Activated T-helper 17 cell treated with anti-CD3 and anti-CD28 coated beads, Interleukin-2, amount 50 U/mL, for 72 hours (primary cell): ENCODE data around the gene MAP4K1. TPM values are rescaled to one million over a fixed set of nuclear protein-coding genes. Genes with fewer than 3 reads are reported as not detected.

ENCODE experiments used
- ATAC-seq: fragments of 150-1000 bp; cut with Tn5 transposase; replicated peaks from 2 replicates; pipeline ENCODE4 v1.10.0; 2021; ENCODE audit warnings: mild to moderate bottlenecking, moderate library complexity
- H3K27ac Mint-ChIP-seq: one replicate; pipeline ENCODE4 v1.8.0; 2022; ENCODE audit warnings: mixed read lengths
- H3K27me3 Mint-ChIP-seq: one replicate; pipeline ENCODE4 v1.8.0; 2022; ENCODE audit warnings: mixed read lengths
- H3K36me3 Mint-ChIP-seq: one replicate; pipeline ENCODE4 v1.8.0; 2022; ENCODE audit warnings: low read depth, mild to moderate bottlenecking, mixed read lengths
- H3K4me1 Mint-ChIP-seq: one replicate; pipeline ENCODE4 v1.8.0; 2022; ENCODE audit warnings: mixed read lengths
- H3K4me3 Mint-ChIP-seq: one replicate; pipeline ENCODE4 v1.8.0; 2022; ENCODE audit warnings: mild to moderate bottlenecking, mixed read lengths
- H3K9me3 Mint-ChIP-seq: one replicate; pipeline ENCODE4 v1.8.0; 2022; ENCODE audit warnings: mixed read lengths
- total RNA-seq, 2 donors: library from RNA; stranded (reverse); gene quantifications; one replicate each; pipeline ENCODE4 v1.2.3, GENCODE V29; 2022

MAP4K1 gene
- total RNA-seq, 2 donors from 2014 or later: 310 to 354 TPM

DNA sequence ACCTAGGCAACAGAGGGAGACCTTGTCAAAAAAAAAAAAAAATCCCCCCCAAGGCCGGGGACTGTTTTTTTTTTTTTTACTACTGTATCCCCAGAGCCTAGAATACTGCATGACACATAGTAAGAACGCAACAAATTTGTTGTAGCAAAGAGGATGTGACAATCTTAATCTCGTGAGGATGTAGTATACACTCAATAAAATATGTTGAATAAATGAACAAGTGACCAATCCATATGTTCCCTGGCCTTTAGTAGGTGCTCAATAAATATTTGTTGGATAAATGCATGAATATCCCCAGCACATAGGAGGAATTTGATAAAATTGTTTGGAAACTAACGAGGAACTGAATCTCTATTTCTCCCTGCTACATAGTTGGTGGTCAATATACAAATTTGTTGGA is 75.7 kb downstream of the MAP4K1 start:
- H3K27ac Mint-ChIP-seq: no peak overlapping the region
- peaks cover 7% of the 10 kb centered on the region for H3K36me3 Mint-ChIP-seq
- no peaks in the 10 kb centered on the region for H3K27me3 Mint-ChIP-seq
- H3K9me3 Mint-ChIP-seq: no peaks in the 10 kb centered on the region
- peaks cover 25% of the 10 kb centered on the region for H3K4me1 Mint-ChIP-seq
- no peak for ATAC-seq
- H3K4me3 Mint-ChIP-seq: no peak overlapping the region

DNA sequence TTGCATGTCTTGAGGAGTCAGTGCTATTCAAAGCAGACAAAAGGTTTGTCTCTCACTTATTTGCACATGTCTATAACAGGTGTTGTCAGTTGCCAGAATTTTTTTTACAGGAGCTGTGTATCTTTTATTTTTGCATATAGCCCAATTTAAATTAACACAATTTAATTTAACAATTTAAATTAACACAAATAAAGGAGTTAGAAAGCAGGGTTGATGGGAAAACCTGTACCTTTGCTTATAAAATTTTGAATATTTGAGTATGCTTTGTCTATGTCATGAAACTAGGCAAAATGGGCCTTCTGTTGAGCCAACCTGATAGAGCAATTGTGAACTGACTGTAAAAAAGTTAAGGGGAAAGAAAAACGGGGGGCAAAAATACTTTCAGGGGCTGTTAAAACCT is 78.0 kb downstream of the MAP4K1 start:
- peaks cover 14% of the 10 kb centered on the region for H3K36me3 Mint-ChIP-seq
- ATAC-seq: no peak
- peaks cover 4% of the 10 kb centered on the region for H3K9me3 Mint-ChIP-seq
- peaks cover 33% of the 10 kb centered on the region for H3K4me1 Mint-ChIP-seq
- peak overlapping the region; percentile 76 for H3K4me3 Mint-ChIP-seq
- H3K27ac Mint-ChIP-seq: peak overlapping the region; percentile 85
- no peaks in the 10 kb centered on the region for H3K27me3 Mint-ChIP-seq

- H3K36me3 Mint-ChIP-seq: peaks cover 19% of the 10 kb centered on the region
- peak overlapping the region; percentile 85 for H3K27ac Mint-ChIP-seq
- peaks cover 25% of the 10 kb centered on the region for H3K4me1 Mint-ChIP-seq
- peaks cover 4% of the 10 kb centered on the region for H3K9me3 Mint-ChIP-seq
- H3K27me3 Mint-ChIP-seq: no peaks in the 10 kb centered on the region
- H3K4me3 Mint-ChIP-seq: peak overlapping the region; percentile 76
- peak; percentile 95 for ATAC-seq
Measured at GRCh38 chr19:38538793-38539528, 78.8 kb downstream of the MAP4K1 start.

GRCh38 chr19:38538386-38538785 is 79.4 kb downstream of the MAP4K1 start:
- H3K4me3 Mint-ChIP-seq: peak overlapping the region; percentile 76
- H3K4me1 Mint-ChIP-seq: peaks cover 23% of the 10 kb centered on the region
- H3K36me3 Mint-ChIP-seq: peaks cover 19% of the 10 kb centered on the region
- ATAC-seq: no peak
- H3K27ac Mint-ChIP-seq: peak overlapping the region; percentile 85
- H3K27me3 Mint-ChIP-seq: no peaks in the 10 kb centered on the region
- H3K9me3 Mint-ChIP-seq: peaks cover 4% of the 10 kb centered on the region

Other genes with a start within 250 kb of the MAP4K1 start
- gene PSMD8, start 243.4 kb downstream of the MAP4K1 start, total RNA-seq: 100 to 1,000 TPM; 166 to 242 TPM
- under 1 TPM in 1 of 2 donors, not detected in 1; 0.95 TPM for gene GGN, start 229.9 kb downstream of the MAP4K1 start, total RNA-seq
- gene SPRED3, start 229.3 kb downstream of the MAP4K1 start, total RNA-seq: 10 to 100 TPM in 1 of 2 donors, 1 to 10 TPM in 1; 1.8 to 14.4 TPM
- gene FAM98C, start 214.9 kb downstream of the MAP4K1 start, total RNA-seq: 10 to 100 TPM; 26.1 to 63.0 TPM
- gene RASGRP4, start 191.7 kb downstream of the MAP4K1 start, total RNA-seq: 10 to 100 TPM; 21.8 to 39.4 TPM
- 10 to 100 TPM; 13.2 to 41.5 TPM for gene RYR1, start 184.3 kb downstream of the MAP4K1 start, total RNA-seq
- 100 to 1,000 TPM; 172 to 301 TPM for gene EIF3K, start 1.2 kb upstream of the MAP4K1 start, total RNA-seq
- 100 to 1,000 TPM; 312 to 393 TPM for gene ACTN4, start 29.7 kb upstream of the MAP4K1 start, total RNA-seq
- gene CAPN12, start 126.5 kb upstream of the MAP4K1 start, total RNA-seq: 10 to 100 TPM in 1 of 2 donors, 1 to 10 TPM in 1; 3.8 to 75.3 TPM
- not detected for gene LGALS7, start 155.6 kb upstream of the MAP4K1 start, total RNA-seq
- gene LGALS7B, start 171.2 kb upstream of the MAP4K1 start, total RNA-seq: not detected
- gene LGALS4, start 195.0 kb upstream of the MAP4K1 start, total RNA-seq: 1 to 10 TPM; 1.2 to 1.7 TPM
- 100 to 1,000 TPM; 162 to 183 TPM for gene ECH1, start 213.8 kb upstream of the MAP4K1 start, total RNA-seq
- gene HNRNPL, start 232.0 kb upstream of the MAP4K1 start, total RNA-seq: 100 to 1,000 TPM; 476 to 617 TPM